Fibroblast of peridontal ligament (primary cell): Measurements from ENCODE around the gene NATD1.
"Not testable (repeated sequence)": the region's sequence is repeated elsewhere in the genome, so short reads cannot be mapped to it uniquely, and the experiment has no call there.

Experiments
- DNase-seq: peaks from one replicate; pipeline ENCODE4 v3.0.0-alpha.2; 2010; ENCODE audit errors: extremely low read depth

NATD1 gene

DNA sequence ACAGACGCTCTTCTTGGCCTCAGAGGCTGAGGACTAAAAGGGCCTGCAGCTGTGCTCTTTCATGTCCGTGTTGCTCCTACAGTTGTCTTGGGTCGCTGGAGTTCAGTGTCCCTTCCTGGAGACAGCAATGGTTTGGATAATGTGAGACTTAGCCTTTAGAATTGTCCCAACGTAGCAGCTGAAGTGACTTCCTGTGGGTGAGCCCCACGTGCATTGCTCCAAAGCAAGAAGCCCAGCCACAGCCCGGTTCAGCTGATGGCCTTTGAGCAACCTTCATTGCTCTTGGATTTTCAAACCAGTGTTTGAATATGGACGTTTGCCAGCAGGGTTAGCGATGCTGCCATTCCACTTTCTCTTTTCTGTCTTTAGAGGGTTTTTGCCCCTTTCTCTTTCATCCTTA is 59.0 kb downstream of the NATD1 start:
- DNase-seq = no peak

GRCh38 chr17:21193031-21193430 is 60.2 kb downstream of the NATD1 start:
- no peak for DNase-seq

DNA sequence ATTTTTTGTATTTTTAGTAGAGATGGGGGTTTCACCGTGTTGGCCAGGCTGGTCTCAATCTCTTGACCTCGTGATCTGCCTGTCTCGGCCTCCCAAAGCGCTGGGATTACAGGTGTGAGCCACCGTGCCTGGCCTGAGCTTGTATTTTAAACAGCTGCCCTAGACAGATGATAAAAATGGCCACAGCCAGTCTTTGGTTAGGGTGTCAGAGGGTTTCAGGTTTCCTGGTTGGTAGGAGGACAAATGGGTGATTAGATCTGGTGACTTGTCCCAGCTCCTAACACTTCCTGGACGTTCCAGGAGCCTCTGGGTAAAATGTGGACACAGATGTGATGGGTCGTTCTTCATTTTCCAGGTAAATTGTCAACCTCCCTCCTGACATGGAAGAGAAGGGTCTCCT is 60.8 kb downstream of the NATD1 start:
- DNase-seq = not testable (repeated sequence)

DNA sequence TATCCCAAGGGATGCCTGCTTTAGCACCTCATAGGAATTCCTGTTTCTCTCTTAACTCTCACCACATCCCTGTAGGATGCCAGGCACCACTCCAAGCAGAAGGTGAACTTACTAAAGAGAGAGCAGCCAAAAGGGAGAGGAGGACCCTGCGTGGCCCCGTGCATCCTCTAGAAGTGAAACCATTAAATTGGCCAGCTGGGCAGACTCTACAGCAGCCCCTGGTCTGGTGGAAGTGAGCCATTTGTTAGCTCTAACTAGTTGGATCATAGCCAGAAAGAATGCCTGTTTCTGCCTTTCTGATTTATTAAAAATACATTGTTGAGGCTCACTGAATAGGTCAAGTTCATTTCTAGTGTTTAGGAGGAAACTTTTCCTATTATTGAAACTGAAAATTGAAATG is 61.5 kb downstream of the NATD1 start:
- DNase-seq = no peak

DNA sequence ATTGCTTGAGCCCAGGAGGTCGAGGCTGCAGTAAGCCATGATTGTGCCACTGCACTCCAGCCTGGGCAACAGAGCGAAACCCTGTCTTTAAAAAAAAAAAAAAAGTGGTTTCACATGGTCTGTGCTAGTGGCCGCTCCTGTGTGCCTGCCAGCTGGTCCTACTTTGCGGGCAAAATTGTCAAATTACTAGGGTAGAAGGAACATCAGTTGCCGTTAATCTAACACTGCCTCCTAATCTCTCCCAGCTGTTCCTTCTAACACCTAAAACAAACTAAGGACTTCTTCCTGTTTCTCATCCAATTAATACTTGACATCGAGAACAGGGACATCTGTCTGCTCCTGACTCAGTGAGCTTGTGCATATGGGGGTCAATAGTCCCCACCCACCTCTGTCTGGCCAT is 63.1 kb downstream of the NATD1 start:
- no peak for DNase-seq

- DNase-seq = no peak
These were observed 63.8 kb downstream of the NATD1 start for GRCh38 chr17:21189361-21189760.
